GM12878 (cell line): ENCODE results near the gene B4GALT4. TPM values are rescaled to one million over a fixed set of nuclear protein-coding genes. Genes with fewer than 3 reads are reported as not detected.

Experiments used
- ATAC-seq: fragments of 200-7000 bp; cut with Tn5 transposase; 3 replicates; pipeline ENCODE4 v1.9.1; 2020; ENCODE audit warnings: mild to moderate bottlenecking, moderate library complexity
- BruUV-seq: library from RNA; stranded (reverse); fragments of 400-500 nt; replicated peaks from 2 replicates; lab custom pipeline; 2021; lab: Mats Ljungman, UMichigan
- CTCF ChIA-PET: fragments of 300-600 bp; sonication (Branson Sonifier 250); formaldehyde crosslinking; extraction: SDS; loops from one replicate; lab custom pipeline; 2021; ENCODE audit warnings: inconsistent platforms; lab: Yijun Ruan, JAX
- POLR2A ChIA-PET: fragments of 350-600 bp; formaldehyde crosslinking; extraction: SDS; loops from one replicate; lab custom pipeline; 2021; ENCODE audit warnings: inconsistent platforms; lab: Charles Lee
- RAD21 ChIA-PET: fragments of 300-600 bp; sonication (Branson Sonifier 250); formaldehyde crosslinking; loops from one replicate; lab custom pipeline; 2023; ENCODE audit warnings: antibody characterized with exemption; ENCODE audit not compliant: unreplicated experiment; lab: Charles Lee
- SMC1A ChIA-PET: fragments of 300-600 bp; sonication (Branson Sonifier 250); formaldehyde crosslinking; loops from one replicate; lab custom pipeline; 2023; ENCODE audit not compliant: unreplicated experiment, uncharacterized antibody; lab: Charles Lee
- DNase-seq: peaks from one replicate; pipeline ENCODE4 v3.0.0-alpha.2; 2011; ENCODE audit warnings: low read depth, low spot score
- FAIRE-seq: peaks from 3 replicates; lab custom pipeline; 2011; peaks lifted over from hg19 to GRCh38; lab: Jason Lieb, UNC
- H2AFZ ChIP-seq: 2 replicates; pipeline ENCODE4 v1.6.0; 2011; ENCODE audit warnings: low read depth, low read length, control low read depth; ENCODE audit not compliant: control insufficient read depth
- H3K27ac ChIP-seq: 2 replicates; pipeline ENCODE4 v1.5.1; 2011; ENCODE audit warnings: control low read depth; ENCODE audit not compliant: control insufficient read depth, insufficient read depth
- H3K27me3 ChIP-seq, 2 experiments: replicated peaks in 1 of 2; 2 replicates each; pipeline versions ENCODE4 v1.6.0 to v1.6.1; 2011; ENCODE audit warnings: low read length in 1 of 2; ENCODE audit not compliant: control insufficient read depth in 2 of 2, insufficient read depth in 2 of 2
- H3K36me3 ChIP-seq, 2 experiments: 2 replicates each; pipeline ENCODE4 v1.5.1; 2011; ENCODE audit warnings: low read length in 1 of 2; ENCODE audit not compliant: control insufficient read depth in 2 of 2, insufficient read depth in 2 of 2
- H3K4me1 ChIP-seq: 2 replicates; pipeline ENCODE4 v1.6.1; 2011; ENCODE audit warnings: mild to moderate bottlenecking, low read length, moderate library complexity, mixed read lengths; ENCODE audit not compliant: control insufficient read depth, insufficient read depth
- H3K4me2 ChIP-seq: 2 replicates; pipeline ENCODE4 v1.6.0; 2011; ENCODE audit warnings: control low read depth; ENCODE audit not compliant: control insufficient read depth, insufficient read depth
- H3K4me3 ChIP-seq: fragments of 200-600 bp; sonication (generic); 2 replicates; pipeline ENCODE4 v1.5.1; 2016
- H3K79me2 ChIP-seq: 2 replicates; pipeline ENCODE4 v1.6.0; 2011; ENCODE audit warnings: low read length; ENCODE audit not compliant: control insufficient read depth, insufficient read depth
- H3K9ac ChIP-seq: 2 replicates; pipeline ENCODE4 v1.8.0; 2011; ENCODE audit warnings: low read length, control low read depth, mixed read lengths; ENCODE audit not compliant: control insufficient read depth, insufficient read depth
- H3K9me3 ChIP-seq: replicated peaks from 3 replicates; pipeline ENCODE4 v1.5.1; 2011; ENCODE audit warnings: mild to moderate bottlenecking, low read length; ENCODE audit not compliant: control insufficient read depth, insufficient read depth
- H4K20me1 ChIP-seq: 2 replicates; pipeline ENCODE4 v1.6.0; 2011; ENCODE audit not compliant: control insufficient read depth, insufficient read depth
- CEBPB ChIP-seq, 2 experiments: fragments of 150-350 bp in 1 of 2; IDR thresholded peaks; 2 replicates each; pipeline ENCODE4 v1.6.1; 2012 to 2014; ENCODE audit warnings: low read depth in 2 of 2, low read length in 2 of 2, borderline replicate concordance in 1 of 2, inconsistent platforms in 1 of 2
- CHD2 ChIP-seq: IDR thresholded peaks from 2 replicates; pipeline ENCODE4 v1.6.1; 2011; ENCODE audit warnings: low read depth, low read length, improper control_type of control experiment, borderline replicate concordance
- CREB1 ChIP-seq: IDR thresholded peaks from 2 replicates; pipeline ENCODE4 v1.6.1; 2012; ENCODE audit warnings: low read depth, mild to moderate bottlenecking, inconsistent platforms
- EGR1 ChIP-seq, 2 experiments: IDR thresholded peaks; 1 replicate in 1 of 2; 2 replicates in 1 of 2; pipeline ENCODE4 v1.6.1; 2011 to 2012; ENCODE audit warnings: low read depth in 2 of 2, low read length in 2 of 2, borderline replicate concordance in 1 of 2, mild to moderate bottlenecking in 1 of 2, moderate library complexity in 1 of 2
- EP300 ChIP-seq, 2 experiments: fragments of 150-350 bp in 1 of 2; IDR thresholded peaks; 2 replicates each; pipeline ENCODE4 v1.6.1; 2011 to 2012; ENCODE audit warnings: low read depth in 2 of 2, low read length in 2 of 2, borderline replicate concordance in 1 of 2, improper control_type of control experiment in 1 of 2, inconsistent platforms in 1 of 2; ENCODE audit not compliant: control insufficient read depth in 1 of 2
- LARP7 ChIP-seq: fragments of 450-650 bp; IDR thresholded peaks from 2 replicates; pipeline ENCODE4 v1.6.1; 2017; ENCODE audit warnings: mild to moderate bottlenecking
- POLR2AphosphoS2 ChIP-seq: IDR thresholded peaks from 2 replicates; pipeline ENCODE4 v1.6.1; 2011; ENCODE audit warnings: low read depth, mild to moderate bottlenecking, low read length, improper control_type of control experiment, moderate library complexity
- RB1 ChIP-seq: fragments of 450-650 bp; formaldehyde crosslinking; IDR thresholded peaks from 2 replicates; pipeline ENCODE4 v1.6.1; 2017; ENCODE audit warnings: mild to moderate bottlenecking, borderline replicate concordance
- SUPT20H ChIP-seq: IDR thresholded peaks from 2 replicates; pipeline ENCODE4 v1.6.1; 2011; ENCODE audit warnings: low read depth, mild to moderate bottlenecking, low read length, moderate library complexity, borderline replicate concordance; ENCODE audit not compliant: control insufficient read depth
- WGBS: methylation state at CpG from one replicate; pipeline ENCODE4 v1.1.6; 2016; ENCODE audit warnings: low lambda C conversion rate; ENCODE audit not compliant: insufficient replicate concordance, insufficient coverage; ENCODE audit errors: missing lambda C conversion rate; 5-methylcytosine and 5-hydroxymethylcytosine counted together
- in situ Hi-C: fragments of 300-500 bp; cut with MboI; formaldehyde crosslinking; loops from 9 replicates; pipeline ENCODE4 v1.14.3; 2018; ENCODE audit warnings: mixed read lengths
- intact Hi-C: fragments of 100-400 bp; cut with micrococcal nuclease; formaldehyde crosslinking; loops from one replicate; pipeline ENCODE4 v1.14.2; 2022; ENCODE audit not compliant: unreplicated experiment
- polyA plus RNA-seq, 11 experiments: library from polyadenylated mRNA; depleted of rRNA in 4 of 11; unstranded in 6 of 11; stranded (reverse) in 5 of 11; fragments of >200 nt; fragmentation: Nextera tagmentation in 4 of 11; fragmentation: Illumina TruSeq in 1 of 11; extraction: Ambion mirVana in 4 of 11; extraction: Trizol in 1 of 11; gene quantifications; 1 replicate in 1 of 11; 2 replicates in 10 of 11; pipeline versions ENCODE4 v1.2.1 to v1.2.3, GENCODE V29; 2011 to 2016; ENCODE audit warnings: inconsistent platforms in 2 of 11, missing spikeins in 2 of 11, low read depth in 1 of 11
- total RNA-seq, 4 experiments: library from RNA; depleted of rRNA in 3 of 4; stranded (reverse); fragments of >200 nt in 3 of 4; fragmentation: Illumina TruSeq in 1 of 4; extraction: Trizol in 1 of 4; gene quantifications; 2 replicates each; pipeline versions ENCODE4 v1.2.1 to v1.2.3, GENCODE V29; 2013 to 2021
- TF ChIP-seq, protein P1 (sequence below): fragments of 450-650 bp; conservative IDR thresholded peaks from 2 replicates; pipeline ENCODE4 v1.6.1; 2017; ENCODE audit warnings: mild to moderate bottlenecking, moderate library complexity
- TF ChIP-seq, protein P2 (sequence below): fragments of 450-650 bp; IDR thresholded peaks from 2 replicates; pipeline ENCODE4 v1.6.1; 2016; ENCODE audit warnings: mild to moderate bottlenecking

Gene B4GALT4
- total and polyA plus RNA-seq, 10 of the 15 experiments (the other 5 are each of a cell fraction or from before 2014, with no cell fraction given) = 8.8 to 16.7 (median 13.1) TPM

DNA sequence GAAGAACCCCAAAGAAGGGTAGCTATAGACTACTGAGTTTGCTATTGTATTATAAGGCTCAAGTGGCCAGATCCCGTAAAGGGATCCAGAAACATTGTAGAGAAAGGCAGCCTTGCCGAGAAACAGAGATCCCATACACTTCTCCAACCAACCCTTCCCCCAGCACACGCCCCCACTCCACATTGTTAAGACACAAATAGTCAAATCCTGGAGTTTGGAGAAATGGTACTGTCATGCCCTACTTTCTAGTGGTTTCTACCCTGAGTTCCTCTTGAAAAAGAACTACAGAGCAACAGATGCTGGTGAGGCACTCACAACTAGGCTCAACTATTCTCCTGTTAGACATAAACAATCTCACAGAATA is 33.2 kb downstream of the B4GALT4 start:
- no peaks in the 10 kb centered on the region for H4K20me1 ChIP-seq
- DNase-seq (no peak), FAIRE-seq (no peak), ATAC-seq (no peak; the same call in 2 of the 3 replicates)
- no peak overlapping the region for H3K4me3 ChIP-seq
- BruUV-seq = no TSS peak
- 70% methylated on average over 3 of the region's 3 CpGs for WGBS
- TF ChIP-seq POLR2AphosphoS2 (no peak), RB1 (no peak), EGR1 (IDR thresholded peaks at IDR 0.05; ENCODE audit: borderline replicate concordance in 1 of 2, low read depth in 2 of 2, low read length in 2 of 2) (no peak), CREB1 (no peak), CHD2 (no peak), LARP7 (no peak), CEBPB (IDR thresholded peaks at IDR 0.05; ENCODE audit: borderline replicate concordance in 1 of 2, low read depth in 2 of 2, low read length in 2 of 2) (no peak), EP300 (IDR thresholded peaks at IDR 0.05; ENCODE audit: borderline replicate concordance in 1 of 2, control insufficient read depth in 1 of 2, low read depth in 2 of 2, low read length in 2 of 2) (no peak), SUPT20H (no peak)
- TF ChIP-seq, protein P1, sequence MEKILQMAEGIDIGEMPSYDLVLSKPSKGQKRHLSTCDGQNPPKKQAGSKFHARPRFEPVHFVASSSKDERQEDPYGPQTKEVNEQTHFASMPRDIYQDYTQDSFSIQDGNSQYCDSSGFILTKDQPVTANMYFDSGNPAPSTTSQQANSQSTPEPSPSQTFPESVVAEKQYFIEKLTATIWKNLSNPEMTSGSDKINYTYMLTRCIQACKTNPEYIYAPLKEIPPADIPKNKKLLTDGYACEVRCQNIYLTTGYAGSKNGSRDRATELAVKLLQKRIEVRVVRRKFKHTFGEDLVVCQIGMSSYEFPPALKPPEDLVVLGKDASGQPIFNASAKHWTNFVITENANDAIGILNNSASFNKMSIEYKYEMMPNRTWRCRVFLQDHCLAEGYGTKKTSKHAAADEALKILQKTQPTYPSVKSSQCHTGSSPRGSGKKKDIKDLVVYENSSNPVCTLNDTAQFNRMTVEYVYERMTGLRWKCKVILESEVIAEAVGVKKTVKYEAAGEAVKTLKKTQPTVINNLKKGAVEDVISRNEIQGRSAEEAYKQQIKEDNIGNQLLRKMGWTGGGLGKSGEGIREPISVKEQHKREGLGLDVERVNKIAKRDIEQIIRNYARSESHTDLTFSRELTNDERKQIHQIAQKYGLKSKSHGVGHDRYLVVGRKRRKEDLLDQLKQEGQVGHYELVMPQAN = no peak
- TF ChIP-seq, protein P2, sequence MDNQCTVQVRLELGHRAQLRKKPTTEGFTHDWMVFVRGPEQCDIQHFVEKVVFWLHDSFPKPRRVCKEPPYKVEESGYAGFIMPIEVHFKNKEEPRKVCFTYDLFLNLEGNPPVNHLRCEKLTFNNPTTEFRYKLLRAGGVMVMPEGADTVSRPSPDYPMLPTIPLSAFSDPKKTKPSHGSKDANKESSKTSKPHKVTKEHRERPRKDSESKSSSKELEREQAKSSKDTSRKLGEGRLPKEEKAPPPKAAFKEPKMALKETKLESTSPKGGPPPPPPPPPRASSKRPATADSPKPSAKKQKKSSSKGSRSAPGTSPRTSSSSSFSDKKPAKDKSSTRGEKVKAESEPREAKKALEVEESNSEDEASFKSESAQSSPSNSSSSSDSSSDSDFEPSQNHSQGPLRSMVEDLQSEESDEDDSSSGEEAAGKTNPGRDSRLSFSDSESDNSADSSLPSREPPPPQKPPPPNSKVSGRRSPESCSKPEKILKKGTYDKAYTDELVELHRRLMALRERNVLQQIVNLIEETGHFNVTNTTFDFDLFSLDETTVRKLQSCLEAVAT = no peak
- no peak overlapping the region for H2AFZ ChIP-seq
- intact Hi-C loops = no loop called here
- ChIA-PET CTCF (interaction anchor here (0.6 to 1.3 kb wide), 3 partner anchors 34 to 110 kb away, joined by 3 to 5 read pairs (median 4); partner anchors contain the start of gene B4GALT4), RAD21 (no interaction called here), POLR2A (no interaction called here), SMC1A (no interaction called here)
- H3K4me1 ChIP-seq = peaks cover 13% of the 10 kb centered on the region; the same call in 1 of the 2 replicates
- H3K27ac ChIP-seq = no peak overlapping the region
- no peaks in the 10 kb centered on the region for H3K9me3 ChIP-seq
- no peaks in the 10 kb centered on the region for H3K27me3 ChIP-seq
- H3K4me2 ChIP-seq = no peak overlapping the region
- peaks cover 0 to 12% of the 10 kb centered on the region in 2 experiments; a peak in 2 of 4 replicates for H3K36me3 ChIP-seq
- in situ Hi-C loops = no loop called here
- no peak overlapping the region for H3K9ac ChIP-seq
- H3K79me2 ChIP-seq = no peaks in the 10 kb centered on the region
